ENCODE measurements around the gene CAMK2D. TPM values are rescaled to one million over a fixed set of nuclear protein-coding genes. Genes with fewer than 3 reads are reported as not detected.

The CAMK2D gene
- total and polyA plus RNA-seq, 2 experiments from 2014 or later = 36.8 to 99.1 TPM

DNA sequence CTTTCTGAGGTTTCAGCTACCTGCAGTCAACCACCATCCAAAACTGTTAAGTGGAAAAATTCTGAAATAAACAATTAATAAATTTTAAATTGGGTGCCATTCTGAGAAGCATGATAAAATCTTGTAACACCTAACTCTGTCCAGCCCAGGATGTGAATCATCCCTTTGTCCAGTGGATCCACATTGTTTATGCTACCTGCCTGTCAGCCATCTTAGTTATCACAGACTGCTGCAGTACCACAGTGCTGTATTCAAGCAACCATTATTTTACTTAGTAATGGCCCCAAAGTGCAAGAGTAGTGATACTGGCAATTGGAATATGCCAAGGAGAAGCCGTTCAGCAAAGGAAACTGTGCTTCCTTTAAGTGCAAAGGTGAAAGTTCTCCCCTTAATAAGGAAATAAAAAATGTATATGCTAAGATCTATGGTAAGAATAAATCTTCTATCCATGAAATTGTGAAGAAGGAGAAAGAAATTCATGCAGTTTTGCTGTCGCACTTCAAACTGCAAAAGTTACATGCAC, 20.6 kb downstream of the CAMK2D start:
- H3K79me2 ChIP-seq = peaks cover 82% of the 10 kb centered on the region
- DNase-seq (ENCODE audit: low spot score) = no peak
- H3K4me2 ChIP-seq = no peak overlapping the region
- no peak overlapping the region for H2AFZ ChIP-seq
- no peak overlapping the region for H3K4me3 ChIP-seq
- no peaks in the 10 kb centered on the region for H3K9me3 ChIP-seq (ENCODE audit: low read depth)
- no peaks in the 10 kb centered on the region for H3K4me1 ChIP-seq (ENCODE audit: insufficient read depth)
- H4K20me1 ChIP-seq (ENCODE audit: insufficient read depth, poor library complexity, severe bottlenecking) = peaks cover under 1% of the 10 kb centered on the region
- no peak overlapping the region for H3K27ac ChIP-seq
- no peaks in the 10 kb centered on the region for H3K36me3 ChIP-seq (replicated peaks; ENCODE audit: insufficient read depth, low read depth)
- TF ChIP-seq EZH2phosphoT487 (IDR thresholded peaks at IDR 0.05; ENCODE audit: low read depth, severe bottlenecking, unreplicated experiment) = no peak
- no peak for TF ChIP-seq EZH2 (IDR thresholded peaks at IDR 0.05; ENCODE audit: borderline replicate concordance)
- 91% methylated on average over 2 of the region's 2 CpGs for WGBS (ENCODE audit: low lambda C conversion rate, missing lambda C conversion rate)
- no peaks in the 10 kb centered on the region for H3K9me2 ChIP-seq (replicated peaks; ENCODE audit: insufficient read depth)
- H3K27me3 ChIP-seq = no peaks in the 10 kb centered on the region

DNA sequence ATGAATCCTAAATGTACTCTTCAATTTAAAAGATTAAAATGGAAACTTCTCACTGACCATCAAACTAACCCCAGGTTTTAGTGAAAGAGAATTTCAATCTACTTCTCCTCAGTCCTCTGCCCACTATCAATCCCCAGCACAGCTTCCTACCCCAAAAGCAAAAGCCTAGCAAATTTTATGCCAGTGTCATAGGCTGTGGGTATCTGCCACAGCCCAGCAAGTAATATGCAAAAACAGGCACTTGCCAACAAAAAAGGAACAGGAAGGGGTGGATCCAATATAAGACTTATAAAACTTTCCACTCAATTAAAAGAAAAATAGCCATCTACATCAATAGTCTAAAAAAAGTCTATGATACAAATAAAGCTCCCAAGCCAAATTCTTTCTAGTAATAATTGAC, 22.3 kb downstream of the CAMK2D start:
- H3K9me3 ChIP-seq (ENCODE audit: low read depth) = no peaks in the 10 kb centered on the region

DNA sequence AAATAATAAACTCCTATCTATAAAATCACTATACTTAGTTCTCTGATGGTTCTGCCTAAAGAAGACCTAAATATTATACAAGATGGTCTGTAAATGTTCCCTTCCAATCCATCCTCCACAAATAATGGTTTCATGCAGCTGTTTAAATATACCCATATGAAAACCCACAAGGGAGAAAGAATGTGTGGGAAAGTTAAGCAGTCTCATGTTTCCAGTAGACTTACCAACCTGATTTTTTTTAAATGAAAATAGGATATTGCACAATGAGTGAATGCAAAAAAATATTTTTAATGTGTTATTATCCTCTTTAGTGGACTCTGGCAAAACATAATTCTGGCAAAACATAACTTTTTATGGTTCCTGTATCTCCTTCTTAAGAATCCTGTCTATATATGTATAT, 23.3 kb downstream of the CAMK2D start:
- no peak overlapping the region for H3K4me2 ChIP-seq
- H3K9me3 ChIP-seq (ENCODE audit: low read depth) = no peaks in the 10 kb centered on the region
- H2AFZ ChIP-seq = no peak overlapping the region
- peaks cover 5% of the 10 kb centered on the region for H4K20me1 ChIP-seq (ENCODE audit: insufficient read depth, poor library complexity, severe bottlenecking)
- no peak for DNase-seq (ENCODE audit: low spot score)
- H3K9me2 ChIP-seq (replicated peaks; ENCODE audit: insufficient read depth) = no peaks in the 10 kb centered on the region
- no peak overlapping the region for H3K27ac ChIP-seq
- peaks cover 89% of the 10 kb centered on the region for H3K79me2 ChIP-seq
- no peaks in the 10 kb centered on the region for H3K27me3 ChIP-seq
- no peaks in the 10 kb centered on the region for H3K36me3 ChIP-seq (replicated peaks; ENCODE audit: insufficient read depth, low read depth)
- TF ChIP-seq EZH2 (IDR thresholded peaks at IDR 0.05; ENCODE audit: borderline replicate concordance) (no peak), EZH2phosphoT487 (IDR thresholded peaks at IDR 0.05; ENCODE audit: low read depth, severe bottlenecking, unreplicated experiment) (no peak)
- TF ChIP-seq, protein P1, sequence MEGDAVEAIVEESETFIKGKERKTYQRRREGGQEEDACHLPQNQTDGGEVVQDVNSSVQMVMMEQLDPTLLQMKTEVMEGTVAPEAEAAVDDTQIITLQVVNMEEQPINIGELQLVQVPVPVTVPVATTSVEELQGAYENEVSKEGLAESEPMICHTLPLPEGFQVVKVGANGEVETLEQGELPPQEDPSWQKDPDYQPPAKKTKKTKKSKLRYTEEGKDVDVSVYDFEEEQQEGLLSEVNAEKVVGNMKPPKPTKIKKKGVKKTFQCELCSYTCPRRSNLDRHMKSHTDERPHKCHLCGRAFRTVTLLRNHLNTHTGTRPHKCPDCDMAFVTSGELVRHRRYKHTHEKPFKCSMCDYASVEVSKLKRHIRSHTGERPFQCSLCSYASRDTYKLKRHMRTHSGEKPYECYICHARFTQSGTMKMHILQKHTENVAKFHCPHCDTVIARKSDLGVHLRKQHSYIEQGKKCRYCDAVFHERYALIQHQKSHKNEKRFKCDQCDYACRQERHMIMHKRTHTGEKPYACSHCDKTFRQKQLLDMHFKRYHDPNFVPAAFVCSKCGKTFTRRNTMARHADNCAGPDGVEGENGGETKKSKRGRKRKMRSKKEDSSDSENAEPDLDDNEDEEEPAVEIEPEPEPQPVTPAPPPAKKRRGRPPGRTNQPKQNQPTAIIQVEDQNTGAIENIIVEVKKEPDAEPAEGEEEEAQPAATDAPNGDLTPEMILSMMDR (IDR thresholded peaks at IDR 0.05; ENCODE audit: poor library complexity) = no peak
- H3K4me1 ChIP-seq (ENCODE audit: insufficient read depth) = no peaks in the 10 kb centered on the region
- no peak overlapping the region for H3K4me3 ChIP-seq

More for the DNA sequence above, 22.3 kb downstream of the CAMK2D start:
- Histone ChIP-seq H3K9me2 (replicated peaks; ENCODE audit: insufficient read depth) (no peaks in the 10 kb centered on the region), H2AFZ (no peak overlapping the region), H4K20me1 (ENCODE audit: insufficient read depth, poor library complexity, severe bottlenecking) (peaks cover 5% of the 10 kb centered on the region), H3K79me2 (peaks cover 80% of the 10 kb centered on the region), H3K27ac (no peak overlapping the region), H3K36me3 (replicated peaks; ENCODE audit: insufficient read depth, low read depth) (no peaks in the 10 kb centered on the region), H3K27me3 (no peaks in the 10 kb centered on the region), H3K4me3 (no peak overlapping the region), H3K4me2 (no peak overlapping the region), H3K4me1 (ENCODE audit: insufficient read depth) (no peaks in the 10 kb centered on the region)
- TF ChIP-seq EZH2phosphoT487 (IDR thresholded peaks at IDR 0.05; ENCODE audit: low read depth, severe bottlenecking, unreplicated experiment) (no peak), EZH2 (IDR thresholded peaks at IDR 0.05; ENCODE audit: borderline replicate concordance) (no peak)
- TF ChIP-seq, protein P1 (IDR thresholded peaks at IDR 0.05; ENCODE audit: poor library complexity) = no peak
- DNase-seq (ENCODE audit: low spot score) = no peak

DNA sequence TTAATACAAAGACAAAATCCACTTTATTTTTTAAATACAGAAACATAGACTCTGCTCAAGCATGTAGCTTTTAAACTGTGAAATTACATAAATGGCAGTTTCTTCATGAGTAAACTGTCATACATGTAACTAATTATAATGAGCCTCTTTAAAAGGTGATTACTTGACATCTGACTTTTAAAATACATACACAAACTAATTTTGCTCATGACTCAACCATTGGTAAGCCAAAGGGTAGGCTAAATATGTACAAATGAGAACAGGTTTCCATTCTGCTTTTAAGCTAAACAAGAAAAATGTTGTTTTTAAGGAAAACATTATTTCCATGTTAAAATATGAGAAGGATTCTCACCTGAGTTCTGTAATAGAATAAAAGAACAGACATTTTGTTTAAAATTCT, 27.9 kb downstream of the CAMK2D start:
- no peaks in the 10 kb centered on the region for H3K9me3 ChIP-seq (ENCODE audit: low read depth)
- no peaks in the 10 kb centered on the region for H3K9me2 ChIP-seq (replicated peaks; ENCODE audit: insufficient read depth)
- H3K79me2 ChIP-seq = peaks cover 97% of the 10 kb centered on the region
- no peak for DNase-seq (ENCODE audit: low spot score)
- no peaks in the 10 kb centered on the region for H3K36me3 ChIP-seq (replicated peaks; ENCODE audit: insufficient read depth, low read depth)
- no peak overlapping the region for H2AFZ ChIP-seq
- H3K4me1 ChIP-seq (ENCODE audit: insufficient read depth) = no peaks in the 10 kb centered on the region
- H4K20me1 ChIP-seq (ENCODE audit: insufficient read depth, poor library complexity, severe bottlenecking) = peaks cover 5% of the 10 kb centered on the region
- no peak overlapping the region for H3K4me2 ChIP-seq
- no peaks in the 10 kb centered on the region for H3K27me3 ChIP-seq
- TF ChIP-seq EZH2phosphoT487 (IDR thresholded peaks at IDR 0.05; ENCODE audit: low read depth, severe bottlenecking, unreplicated experiment) = no peak
- TF ChIP-seq, protein P1 (IDR thresholded peaks at IDR 0.05; ENCODE audit: poor library complexity) = no peak
- no peak for TF ChIP-seq EZH2 (IDR thresholded peaks at IDR 0.05; ENCODE audit: borderline replicate concordance)
- H3K27ac ChIP-seq = no peak overlapping the region
- H3K4me3 ChIP-seq = no peak overlapping the region

Measured in hepatocyte (in vitro differentiated cells).